GM19468 (cell line): Measurements from ENCODE around the gene CAST.
"Not testable (repeated sequence)": the region's sequence is repeated elsewhere in the genome, so short reads cannot be mapped to it uniquely, and the experiment has no call there.

ENCODE experiments used
- ATAC-seq: cut with Tn5 transposase; IDR thresholded peaks from one replicate; pipeline ENCODE4 v1.9.1; 2021; ENCODE audit warnings: mild to moderate bottlenecking, moderate library complexity, moderate number of reproducible peaks; ENCODE audit not compliant: unreplicated experiment; ENCODE audit errors: extremely low read depth

Gene CAST

GRCh38 chr5:96771395-96771794 is 109.2 kb downstream of the CAST start:
- no peak for ATAC-seq

- no peak for ATAC-seq
Measured at GRCh38 chr5:96772111-96772510, 109.9 kb downstream of the CAST start.

- ATAC-seq = no peak
Measured at GRCh38 chr5:96772542-96772941, 110.4 kb downstream of the CAST start.

GRCh38 chr5:96775050-96775449 is 112.9 kb downstream of the CAST start:
- no peak for ATAC-seq

- ATAC-seq = no peak
Measured at GRCh38 chr5:96775689-96776088, 113.5 kb downstream of the CAST start.

- ATAC-seq = no peak
Measured at GRCh38 chr5:96776621-96777020, 114.4 kb downstream of the CAST start.

GRCh38 chr5:96778409-96778808 is 116.2 kb downstream of the CAST start:
- ATAC-seq = no peak

GRCh38 chr5:96780626-96781025 is 118.5 kb downstream of the CAST start:
- no peak for ATAC-seq

GRCh38 chr5:96781031-96781971 is 119.1 kb downstream of the CAST start:
- ATAC-seq = no peak

GRCh38 chr5:96783326-96783725 is 121.2 kb downstream of the CAST start:
- ATAC-seq = no peak

- no peak for ATAC-seq
Measured at GRCh38 chr5:96785326-96786109, 123.3 kb downstream of the CAST start.

- no peak for ATAC-seq
Measured at GRCh38 chr5:96788112-96788749, 126.1 kb downstream of the CAST start.

GRCh38 chr5:96789794-96790330 is 127.7 kb downstream of the CAST start:
- ATAC-seq = no peak

GRCh38 chr5:96790961-96791504 is 128.9 kb downstream of the CAST start:
- ATAC-seq = no peak

GRCh38 chr5:96794757-96795156 is 132.6 kb downstream of the CAST start:
- ATAC-seq = no peak

GRCh38 chr5:96795626-96796025 is 133.4 kb downstream of the CAST start:
- no peak for ATAC-seq

GRCh38 chr5:96796434-96796833 is 134.3 kb downstream of the CAST start:
- no peak for ATAC-seq

- ATAC-seq = not testable (repeated sequence)
Measured at GRCh38 chr5:96801718-96802117, 139.5 kb downstream of the CAST start.

GRCh38 chr5:96807075-96807654 is 145.0 kb downstream of the CAST start:
- peak; percentile 6 for ATAC-seq

GRCh38 chr5:96808541-96808828 is 146.3 kb downstream of the CAST start:
- ATAC-seq = no peak
